SHP77 treated with DMSO at 0.1 percent for 48 hours (cell line): ENCODE results near the gene PCDHGB2.
"Not testable (repeated sequence)": the region's sequence is repeated elsewhere in the genome, so short reads cannot be mapped to it uniquely, and the experiment has no call there.

Experiments
- DNase-seq: peaks from one replicate; lab custom pipeline; 2025; lab: John Stamatoyannopoulos, UW

PCDHGB2 gene

DNA sequence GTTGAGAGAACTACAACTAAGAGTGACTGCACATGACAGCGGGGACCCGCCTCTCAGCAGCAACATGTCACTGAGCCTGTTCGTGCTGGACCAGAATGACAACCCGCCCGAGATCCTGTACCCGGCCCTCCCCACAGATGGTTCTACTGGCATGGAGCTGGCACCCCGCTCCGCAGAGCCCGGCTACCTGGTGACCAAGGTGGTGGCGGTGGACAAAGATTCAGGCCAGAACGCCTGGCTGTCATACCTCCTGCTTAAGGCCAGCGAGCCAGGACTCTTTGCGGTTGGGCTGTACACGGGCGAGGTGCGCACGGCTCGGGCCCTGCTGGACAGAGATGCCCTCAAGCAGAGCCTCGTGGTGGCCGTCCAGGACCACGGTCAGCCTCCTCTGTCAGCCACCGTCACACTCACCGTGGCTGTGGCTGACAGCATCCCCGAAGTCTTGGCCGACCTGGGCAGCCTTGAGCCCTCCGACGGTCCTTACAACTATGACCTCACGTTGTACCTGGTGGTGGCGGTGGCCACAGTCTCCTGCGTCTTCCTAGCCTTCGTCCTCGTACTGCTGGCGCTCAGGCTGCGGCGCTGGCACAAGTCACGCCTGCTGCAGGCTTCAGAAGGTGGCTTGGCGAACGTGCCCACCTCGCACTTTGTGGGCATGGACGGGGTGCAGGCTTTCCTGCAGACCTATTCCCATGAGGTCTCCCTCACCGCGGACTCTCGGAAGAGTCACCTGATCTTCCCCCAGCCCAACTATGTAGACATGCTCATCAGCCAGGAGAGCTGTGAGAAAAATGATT, 24.9 kb downstream of the PCDHGB2 start:
- no peak for DNase-seq

DNA sequence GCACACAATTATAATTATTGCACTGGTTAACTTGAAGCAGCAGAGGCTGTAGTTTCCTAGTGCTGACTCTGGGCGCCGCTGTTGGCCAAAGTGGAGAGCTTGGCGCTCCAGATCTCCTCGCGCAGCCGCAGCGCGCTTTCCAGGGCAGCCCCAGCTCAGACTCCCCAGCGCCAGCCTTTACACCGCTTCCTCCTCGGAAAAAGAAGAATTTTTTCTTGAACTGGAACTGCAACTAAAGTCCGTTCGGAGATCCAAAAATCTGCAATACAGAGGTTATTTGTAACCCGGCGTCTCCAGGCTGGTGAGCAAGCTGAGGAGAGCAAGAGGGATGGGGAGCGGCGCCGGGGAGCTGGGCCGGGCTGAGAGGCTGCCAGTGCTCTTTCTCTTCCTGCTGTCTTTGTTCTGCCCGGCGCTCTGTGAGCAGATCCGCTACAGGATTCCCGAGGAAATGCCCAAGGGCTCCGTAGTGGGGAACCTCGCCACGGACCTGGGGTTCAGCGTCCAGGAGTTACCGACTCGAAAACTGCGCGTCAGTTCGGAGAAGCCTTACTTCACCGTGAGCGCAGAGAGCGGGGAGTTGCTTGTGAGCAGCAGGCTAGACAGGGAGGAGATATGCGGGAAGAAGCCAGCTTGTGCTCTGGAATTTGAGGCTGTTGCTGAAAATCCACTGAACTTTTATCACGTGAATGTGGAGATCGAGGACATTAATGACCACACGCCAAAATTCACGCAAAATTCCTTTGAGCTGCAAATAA, 27.9 kb downstream of the PCDHGB2 start, which contains the start of gene PCDHGB4:
TSS of gene PCDHGB4 (plus strand) at position 142 of the 755 bp plus-strand sequence. CDS start at position 329, 187 bp downstream.
- DNase-seq, result not testable (repeated sequence)

DNA sequence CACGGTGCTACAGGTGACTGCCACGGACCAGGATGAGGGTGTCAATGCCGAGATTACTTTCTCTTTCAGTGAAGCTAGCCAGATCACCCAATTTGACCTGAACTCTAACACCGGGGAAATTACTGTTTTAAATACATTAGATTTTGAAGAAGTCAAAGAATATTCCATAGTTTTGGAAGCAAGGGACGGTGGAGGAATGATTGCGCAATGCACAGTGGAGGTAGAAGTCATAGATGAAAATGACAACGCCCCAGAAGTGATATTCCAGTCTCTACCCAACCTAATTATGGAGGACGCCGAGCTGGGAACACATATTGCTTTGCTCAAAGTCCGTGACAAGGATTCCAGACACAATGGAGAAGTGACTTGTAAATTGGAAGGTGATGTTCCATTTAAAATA, 28.9 kb downstream of the PCDHGB2 start:
- no peak for DNase-seq

DNA sequence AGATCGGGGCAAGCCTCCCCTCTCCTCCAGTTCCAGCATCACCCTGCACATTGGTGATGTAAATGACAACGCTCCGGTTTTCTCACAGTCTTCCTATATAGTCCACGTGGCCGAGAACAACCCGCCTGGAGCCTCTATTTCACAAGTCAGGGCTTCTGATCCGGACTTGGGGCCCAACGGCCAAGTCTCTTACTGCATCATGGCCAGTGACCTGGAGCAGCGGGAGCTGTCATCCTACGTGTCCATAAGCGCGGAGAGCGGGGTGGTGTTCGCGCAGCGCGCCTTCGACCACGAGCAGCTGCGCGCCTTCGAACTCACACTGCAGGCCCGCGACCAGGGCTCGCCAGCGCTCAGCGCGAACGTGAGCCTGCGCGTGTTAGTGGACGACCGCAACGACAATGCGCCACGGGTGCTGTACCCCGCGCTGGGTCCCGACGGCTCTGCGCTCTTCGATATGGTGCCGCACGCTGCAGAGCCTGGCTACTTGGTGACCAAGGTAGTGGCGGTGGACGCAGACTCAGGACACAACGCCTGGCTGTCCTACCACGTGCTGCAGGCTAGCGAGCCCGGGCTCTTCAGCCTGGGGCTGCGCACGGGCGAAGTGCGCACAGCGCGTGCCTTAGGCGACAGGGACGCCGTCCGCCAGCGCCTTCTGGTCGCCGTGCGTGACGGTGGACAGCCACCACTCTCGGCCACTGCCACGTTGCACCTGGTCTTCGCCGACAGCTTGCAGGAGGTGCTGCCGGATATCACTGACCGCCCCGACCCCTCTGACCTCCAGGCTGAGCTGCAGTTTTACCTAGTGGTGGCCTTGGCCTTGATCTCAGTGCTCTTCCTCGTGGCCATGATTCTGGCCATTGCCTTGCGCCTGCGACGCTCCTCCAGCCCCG, 29.6 kb downstream of the PCDHGB2 start:
- DNase-seq, result no peak

DNA sequence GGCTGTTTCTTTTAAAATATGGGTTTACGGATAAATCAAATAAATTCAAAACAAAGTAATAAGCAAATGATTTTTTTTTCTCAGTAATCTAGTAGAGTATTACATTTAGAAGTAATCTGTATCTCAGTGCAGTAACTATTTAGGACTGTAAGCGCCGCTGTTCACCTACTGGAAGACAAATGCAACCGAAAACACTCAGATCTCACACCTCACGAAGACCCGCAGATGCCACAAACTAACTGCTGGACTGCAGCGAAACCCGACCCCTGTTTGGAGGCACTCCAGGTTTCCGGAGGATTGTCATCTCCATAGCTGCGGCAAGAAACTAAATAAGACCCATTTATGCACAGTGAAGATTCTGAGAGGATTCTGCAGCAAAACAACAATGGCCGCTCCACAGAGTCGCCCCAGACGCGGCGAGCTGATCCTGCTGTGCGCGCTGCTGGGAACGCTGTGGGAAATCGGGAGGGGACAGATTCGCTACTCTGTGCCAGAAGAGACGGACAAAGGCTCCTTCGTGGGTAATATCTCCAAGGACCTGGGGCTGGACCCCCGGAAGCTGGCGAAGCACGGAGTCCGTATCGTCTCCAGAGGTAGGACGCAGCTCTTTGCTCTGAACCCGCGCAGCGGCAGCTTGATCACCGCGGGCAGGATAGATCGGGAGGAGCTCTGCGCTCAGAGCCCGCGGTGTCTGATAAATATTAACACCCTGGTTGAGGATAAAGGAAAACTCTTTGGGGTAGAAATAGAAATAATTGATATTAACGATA, 32.8 kb downstream of the PCDHGB2 start, which contains the start of gene PCDHGA8:
TSS of gene PCDHGA8 (plus strand) at position 205 of the 770 bp plus-strand sequence. CDS start at position 386, 181 bp downstream.
- no peak for DNase-seq

DNA sequence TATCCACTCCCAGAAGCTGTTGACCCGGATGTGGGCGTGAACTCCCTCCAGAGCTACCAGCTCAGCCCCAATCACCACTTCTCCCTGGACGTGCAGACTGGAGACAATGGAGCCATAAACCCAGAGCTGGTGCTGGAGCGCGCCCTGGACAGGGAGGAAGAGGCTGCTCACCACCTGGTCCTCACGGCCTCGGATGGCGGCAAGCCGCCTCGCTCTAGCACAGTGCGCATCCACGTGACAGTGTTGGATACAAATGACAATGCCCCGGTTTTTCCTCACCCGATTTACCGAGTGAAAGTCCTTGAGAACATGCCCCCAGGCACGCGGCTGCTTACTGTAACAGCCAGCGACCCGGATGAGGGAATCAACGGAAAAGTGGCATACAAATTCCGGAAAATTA, 33.5 kb downstream of the PCDHGB2 start:
- no peak for DNase-seq

DNA sequence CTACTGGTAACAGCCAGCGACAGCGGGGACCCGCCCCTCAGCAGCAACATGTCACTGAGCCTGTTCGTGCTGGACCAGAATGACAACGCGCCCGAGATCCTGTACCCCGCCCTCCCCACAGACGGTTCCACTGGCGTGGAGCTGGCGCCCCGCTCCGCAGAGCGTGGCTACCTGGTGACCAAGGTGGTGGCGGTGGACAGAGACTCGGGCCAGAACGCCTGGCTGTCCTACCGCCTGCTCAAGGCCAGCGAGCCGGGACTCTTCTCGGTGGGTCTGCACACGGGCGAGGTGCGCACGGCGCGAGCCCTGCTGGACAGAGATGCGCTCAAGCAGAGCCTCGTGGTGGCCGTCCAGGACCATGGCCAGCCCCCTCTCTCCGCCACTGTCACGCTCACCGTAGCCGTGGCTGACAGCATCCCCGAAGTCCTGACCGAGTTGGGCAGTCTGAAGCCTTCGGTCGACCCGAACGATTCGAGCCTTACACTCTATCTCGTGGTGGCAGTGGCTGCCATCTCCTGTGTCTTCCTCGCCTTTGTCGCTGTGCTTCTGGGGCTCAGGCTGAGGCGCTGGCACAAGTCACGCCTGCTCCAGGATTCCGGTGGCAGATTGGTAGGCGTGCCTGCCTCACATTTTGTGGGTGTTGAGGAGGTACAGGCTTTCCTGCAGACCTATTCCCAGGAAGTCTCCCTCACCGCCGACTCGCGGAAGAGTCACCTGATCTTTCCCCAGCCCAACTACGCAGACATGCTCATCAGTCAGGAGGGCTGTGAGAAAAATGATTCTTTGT, 34.8 kb downstream of the PCDHGB2 start:
- not testable (repeated sequence) for DNase-seq

DNA sequence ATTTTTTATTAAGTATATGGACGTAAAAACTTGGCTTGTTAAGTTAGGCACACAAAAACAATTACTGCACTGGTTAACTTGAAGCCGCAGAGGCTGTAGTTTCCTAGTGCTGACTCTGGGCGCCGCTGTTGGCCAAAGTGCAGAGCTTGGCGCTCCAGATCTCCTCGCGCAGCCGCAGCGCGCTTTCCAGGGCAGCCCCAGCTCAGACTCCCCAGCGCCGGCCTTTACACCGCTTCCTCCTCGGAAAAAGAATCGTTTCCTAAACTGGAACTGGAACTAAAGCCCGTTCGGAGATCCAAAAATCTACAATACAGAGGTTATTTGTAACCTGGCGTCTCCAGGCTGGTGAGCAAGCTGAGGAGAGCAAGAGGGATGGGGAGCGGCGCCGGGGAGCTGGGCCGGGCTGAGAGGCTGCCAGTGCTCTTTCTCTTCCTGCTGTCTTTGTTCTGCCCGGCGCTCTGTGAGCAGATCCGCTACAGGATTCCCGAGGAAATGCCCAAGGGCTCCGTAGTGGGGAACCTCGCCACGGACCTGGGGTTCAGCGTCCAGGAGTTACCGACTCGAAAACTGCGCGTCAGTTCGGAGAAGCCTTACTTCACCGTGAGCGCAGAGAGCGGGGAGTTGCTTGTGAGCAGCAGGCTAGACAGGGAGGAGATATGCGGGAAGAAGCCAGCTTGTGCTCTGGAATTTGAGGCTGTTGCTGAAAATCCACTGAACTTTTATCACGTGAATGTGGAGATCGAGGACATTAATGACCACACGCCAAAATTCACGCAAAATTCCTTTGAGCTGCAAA, 38.2 kb downstream of the PCDHGB2 start, which contains the start of gene PCDHGB5:
TSS of gene PCDHGB5 (plus strand) at position 192 of the 796 bp plus-strand sequence. CDS start at position 373, 181 bp downstream.
- DNase-seq, result not testable (repeated sequence)

DNA sequence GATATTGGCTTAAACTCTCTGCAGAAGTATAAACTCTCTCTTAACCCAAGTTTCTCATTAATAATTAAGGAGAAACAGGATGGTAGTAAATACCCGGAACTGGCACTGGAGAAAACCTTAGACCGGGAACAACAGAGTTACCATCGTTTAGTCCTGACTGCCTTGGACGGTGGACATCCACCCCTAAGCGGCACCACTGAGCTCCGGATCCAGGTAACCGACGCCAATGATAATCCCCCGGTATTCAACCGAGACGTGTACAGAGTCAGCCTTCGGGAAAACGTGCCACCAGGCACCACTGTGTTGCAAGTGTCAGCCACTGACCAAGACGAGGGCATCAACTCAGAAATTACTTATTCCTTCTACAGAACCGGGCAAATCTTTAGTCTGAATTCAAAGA, 38.8 kb downstream of the PCDHGB2 start:
- no peak for DNase-seq

DNA sequence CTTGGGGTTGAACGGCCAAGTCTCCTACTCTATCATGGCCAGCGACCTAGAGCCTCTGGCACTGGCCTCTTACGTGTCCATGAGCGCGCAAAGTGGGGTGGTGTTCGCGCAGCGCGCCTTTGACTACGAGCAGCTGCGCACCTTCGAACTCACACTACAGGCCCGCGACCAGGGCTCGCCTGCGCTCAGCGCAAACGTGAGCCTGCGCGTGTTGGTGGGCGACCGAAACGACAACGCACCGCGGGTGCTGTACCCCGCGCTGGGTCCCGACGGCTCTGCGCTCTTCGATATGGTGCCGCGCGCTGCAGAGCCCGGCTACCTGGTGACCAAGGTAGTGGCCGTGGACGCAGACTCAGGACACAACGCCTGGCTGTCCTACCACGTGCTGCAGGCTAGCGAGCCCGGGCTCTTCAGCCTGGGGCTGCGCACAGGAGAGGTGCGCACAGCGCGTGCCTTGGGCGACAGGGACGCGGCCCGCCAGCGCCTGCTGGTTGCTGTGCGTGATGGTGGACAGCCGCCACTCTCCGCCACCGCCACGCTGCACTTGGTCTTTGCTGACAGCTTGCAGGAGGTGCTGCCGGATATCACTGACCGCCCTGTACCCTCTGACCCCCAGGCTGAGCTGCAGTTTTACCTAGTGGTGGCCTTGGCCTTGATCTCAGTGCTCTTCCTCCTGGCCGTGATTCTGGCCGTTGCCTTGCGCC, 39.9 kb downstream of the PCDHGB2 start:
- DNase-seq, result no peak

DNA sequence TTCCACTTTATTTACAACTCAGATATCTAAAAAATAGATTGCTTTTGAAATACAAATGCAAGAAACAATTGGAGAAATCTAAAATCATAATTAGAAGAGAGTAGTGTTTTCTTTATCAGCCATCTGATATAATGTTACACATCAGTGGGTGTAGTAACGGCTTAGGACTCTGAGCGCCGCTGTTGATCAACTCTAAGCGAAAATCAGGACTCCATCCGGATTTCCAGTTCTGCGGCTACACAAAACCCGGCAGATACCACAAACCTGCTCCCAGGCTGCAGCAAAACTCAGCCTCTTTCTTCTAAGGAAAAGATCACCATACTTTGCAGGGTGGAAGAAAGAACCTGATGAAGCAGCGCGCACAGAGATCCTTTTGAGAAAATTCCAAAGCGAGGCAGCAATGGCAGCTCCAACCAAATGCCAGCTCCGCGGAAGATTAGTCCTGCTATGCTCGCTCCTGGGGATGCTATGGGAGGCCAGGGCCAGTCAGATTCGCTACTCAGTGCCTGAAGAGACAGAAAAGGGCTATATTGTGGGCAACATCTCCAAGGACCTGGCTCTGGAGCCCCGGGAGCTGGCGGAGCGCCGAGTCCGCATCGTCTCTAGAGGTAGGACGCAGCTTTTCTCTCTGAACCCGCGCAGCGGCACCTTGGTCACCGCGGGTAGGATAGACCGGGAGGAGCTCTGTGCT, 42.9 kb downstream of the PCDHGB2 start, which contains the start of gene PCDHGA9:
TSS of gene PCDHGA9 (plus strand) at position 226 of the 691 bp plus-strand sequence. CDS start at position 401, 175 bp downstream.
- DNase-seq, result no peak

DNA sequence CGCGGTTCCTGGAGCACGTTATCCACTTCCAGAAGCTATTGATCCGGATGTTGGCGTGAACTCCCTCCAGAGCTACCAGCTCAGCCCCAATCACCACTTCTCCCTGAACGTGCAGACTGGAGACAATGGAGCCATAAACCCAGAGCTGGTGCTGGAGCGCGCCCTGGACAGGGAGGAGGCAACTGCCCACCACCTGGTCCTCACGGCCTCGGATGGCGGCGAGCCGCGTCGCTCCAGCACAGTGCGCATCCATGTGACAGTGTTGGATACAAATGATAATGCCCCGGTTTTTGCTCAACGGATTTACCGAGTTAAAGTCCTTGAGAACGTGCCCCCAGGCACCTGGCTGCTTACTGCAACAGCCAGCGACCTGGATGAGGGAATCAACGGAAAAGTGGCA, 43.6 kb downstream of the PCDHGB2 start:
- DNase-seq, result no peak

DNA sequence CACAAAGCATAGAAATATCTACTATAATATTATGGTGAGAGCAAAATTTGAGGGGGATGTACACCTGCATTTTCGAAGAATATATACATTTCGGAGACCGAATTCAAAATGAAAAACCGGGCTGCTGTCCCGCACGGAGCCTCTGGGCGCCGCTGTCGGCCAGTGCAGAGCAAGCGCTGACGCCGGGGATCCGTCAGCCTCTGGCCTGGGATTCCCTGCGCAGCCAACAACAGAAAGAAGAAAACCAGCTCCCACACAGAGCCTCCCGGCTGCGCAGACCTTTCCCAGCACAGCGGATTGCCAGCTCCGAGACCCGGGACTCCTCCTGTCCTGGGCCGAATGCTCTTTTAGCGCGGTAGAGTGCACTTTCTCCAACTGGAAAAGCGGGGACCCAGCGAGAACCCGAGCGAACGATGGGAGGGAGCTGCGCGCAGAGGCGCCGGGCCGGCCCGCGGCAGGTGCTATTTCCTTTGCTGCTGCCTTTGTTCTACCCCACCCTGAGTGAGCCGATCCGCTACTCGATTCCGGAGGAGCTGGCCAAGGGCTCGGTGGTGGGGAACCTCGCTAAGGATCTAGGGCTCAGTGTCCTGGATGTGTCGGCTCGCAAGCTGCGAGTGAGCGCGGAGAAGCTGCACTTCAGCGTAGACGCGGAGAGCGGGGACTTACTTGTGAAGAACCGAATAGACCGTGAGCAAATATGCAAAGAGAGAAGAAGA, 48.2 kb downstream of the PCDHGB2 start, which contains the start of gene PCDHGB6:
TSS of gene PCDHGB6 (plus strand) at position 232 of the 716 bp plus-strand sequence. CDS start at position 414, 182 bp downstream.
- DNase-seq, result not testable (repeated sequence)

DNA sequence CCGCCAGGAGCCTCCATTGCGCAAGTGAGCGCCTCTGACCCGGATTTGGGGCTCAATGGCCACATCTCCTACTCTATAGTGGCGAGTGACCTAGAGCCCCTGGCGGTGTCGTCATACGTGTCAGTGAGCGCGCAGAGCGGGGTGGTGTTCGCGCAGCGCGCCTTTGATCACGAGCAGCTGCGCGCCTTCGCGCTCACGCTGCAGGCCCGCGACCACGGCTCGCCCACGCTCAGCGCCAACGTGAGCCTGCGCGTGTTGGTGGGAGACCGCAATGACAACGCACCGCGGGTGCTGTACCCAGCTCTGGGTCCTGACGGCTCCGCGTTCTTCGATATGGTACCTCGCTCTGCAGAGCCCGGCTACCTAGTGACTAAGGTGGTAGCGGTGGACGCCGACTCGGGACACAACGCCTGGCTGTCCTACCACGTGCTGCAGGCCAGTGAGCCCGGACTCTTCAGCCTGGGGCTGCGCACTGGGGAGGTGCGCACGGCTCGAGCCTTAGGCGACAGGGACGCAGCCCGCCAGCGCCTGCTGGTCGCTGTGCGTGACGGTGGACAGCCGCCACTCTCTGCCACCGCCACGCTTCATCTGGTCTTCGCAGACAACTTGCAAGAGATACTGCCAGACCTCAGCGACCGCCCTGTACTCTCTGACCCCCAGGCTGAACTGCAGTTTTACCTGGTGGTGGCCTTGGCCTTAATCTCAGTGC, 50.0 kb downstream of the PCDHGB2 start:
- DNase-seq, result no peak

DNA sequence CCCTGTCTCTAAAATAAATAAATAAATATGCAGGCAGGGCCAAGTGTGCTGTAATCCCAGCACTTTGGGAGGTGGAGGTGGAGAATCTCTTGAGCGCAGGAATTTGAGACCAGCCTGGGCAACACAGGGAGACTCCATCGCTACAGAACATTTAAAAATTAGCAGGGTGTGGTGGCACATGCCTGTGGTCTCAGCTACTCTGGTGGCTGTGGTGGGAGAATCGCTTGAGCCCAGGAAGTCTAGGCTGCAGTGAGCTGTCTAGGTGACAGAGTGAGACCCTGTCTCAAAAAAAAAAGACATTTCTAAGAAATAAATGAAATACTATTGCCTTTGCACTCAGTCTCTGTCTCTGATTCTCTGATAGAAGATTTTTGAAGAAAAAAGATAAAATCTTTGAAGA, 51.8 kb downstream of the PCDHGB2 start:
- no peak for DNase-seq
